Pancreas (tissue), 10 donors: ENCODE data around the gene GALE. TPM values are rescaled to one million over a fixed set of nuclear protein-coding genes. Genes with fewer than 3 reads are reported as not detected.
A peak's percentile ranks its signal among the peaks of the same experiment; 100 is the strongest.

Source experiments
- ATAC-seq, 4 donors: fragments of 200-7000 bp; cut with Tn5 transposase; one replicate each; pipeline versions ENCODE4 v1.8.0 to v1.9.1; 2020; ENCODE audit warnings: mild to moderate bottlenecking in 4 of 4, moderate library complexity in 4 of 4
- DNase-seq, 6 donors: peaks; one replicate each; pipeline ENCODE4 v3.0.0-alpha.2; 2020
- FAIRE-seq: peaks from 2 replicates; lab custom pipeline; 2012; peaks lifted over from hg19 to GRCh38; lab: Jason Lieb, UNC
- H3K27ac ChIP-seq, 4 donors: fragments of 200-600 bp; sonication (generic); 1 replicate in 3 of 4; 2 replicates in 1 of 4; pipeline versions ENCODE4 v1.5.0 to v1.8.0; 2020
- H3K27me3 ChIP-seq, 4 donors: fragments of 200-600 bp; one replicate each; pipeline ENCODE4 v1.8.0; 2021
- H3K36me3 ChIP-seq, 3 donors: fragments of 200-600 bp; sonication (generic) in 1 of 3; one replicate each; pipeline versions ENCODE4 v1.5.0 to v1.8.0; 2020 to 2021
- H3K4me1 ChIP-seq, 3 donors: fragments of 200-600 bp; one replicate each; pipeline ENCODE4 v1.8.0; 2021
- H3K4me3 ChIP-seq, 4 donors: fragments of 200-600 bp; sonication (generic) in 2 of 4; one replicate each; pipeline versions ENCODE4 v1.5.0 to v1.8.0; 2020 to 2021
- H3K9me3 ChIP-seq, 4 donors: fragments of 200-600 bp; one replicate each; pipeline ENCODE4 v1.8.0; 2021
- CTCF ChIP-seq, 4 donors: fragments of 200-600 bp; sonication (generic) in 3 of 4; IDR thresholded peaks; one replicate each; pipeline versions ENCODE4 v1.5.0 to v1.8.0; 2021; ENCODE audit warnings: antibody characterized with exemption in 4 of 4
- WGBS, 2 donors: extraction: QIAGEN DNeasy Blood & Tissue Kit; methylation state at CpG; one replicate each; pipeline ENCODE4 v1.1.7; 2013; 5-methylcytosine and 5-hydroxymethylcytosine counted together
- intact Hi-C, 3 donors: fragments of 100-400 bp; cut with DNase I; formaldehyde crosslinking; loops; one replicate each; pipeline versions ENCODE4 v1.11.1 to v1.14.2; 2022
- polyA plus RNA-seq, 2 donors: library from polyadenylated mRNA; stranded (reverse); fragments of 200-250 nt; gene quantifications; one replicate each; pipeline ENCODE4 v1.2.3, GENCODE V29; 2013
- total RNA-seq, 6 donors: library from RNA; stranded (reverse); fragmentation: NEBNext Ultra II Directional in 4 of 6; extraction: Animal tissue kit (Norgen Biotek cat#: 25700) in 4 of 6; gene quantifications; one replicate each; pipeline versions ENCODE4 v1.2.1 to v1.2.4, GENCODE V29; 2021 to 2023
- donor health status: healthy with polysubstance abuse.
- donor health status: DM: no; HTN: no; CAD: no; lungs with moderate emphysema.
- donor health status: DM: no; HTN: no; CAD: no.
- donor health status: control.
- donor health status: control.
- donor health status: Bipolar disorder and iron deficiency.
- donor health status: DM: yes; HTN: yes; CAD: no.
- donor health status: DM: no; HTN: no; CAD: no.
- donor health status: DM: no; HTN: no; CAD: no.
- donor health status: DM: yes; HTN: yes; CAD: no.

GALE gene
- total and polyA plus RNA-seq, 8 donors = 5.6 to 34.6 (median 13.4) TPM

GRCh38 chr1:23799570-23800399, 769 bp downstream of the GALE start:
- WGBS, 2 donors = 4 to 6% methylated on average over 29 to 48 of the region's 48 CpGs
- Histone ChIP-seq H3K27me3 (no peaks in the 10 kb centered on the region), H3K4me1 (peaks cover 6 to 20% (median 19%) of the 10 kb centered on the region in 3 donors), H3K9me3 (no peaks in the 10 kb centered on the region), H3K27ac (peak overlapping the region; percentile 86 to 89 (median 86)), H3K36me3 (no peaks in the 10 kb centered on the region), H3K4me3 (peak overlapping the region; percentile 82 to 94 (median 85))
- peak in 5 of 6 donors; percentile 69 to 81 (median 79) for DNase-seq
- no peak for FAIRE-seq
- TF ChIP-seq CTCF (IDR thresholded peaks at IDR 0.05) = no peak
- intact Hi-C loops = no loop called here
- ATAC-seq = peak; percentile 49 to 61 (median 53)

- no peaks in the 10 kb centered on the region for H3K27me3 ChIP-seq
- TF ChIP-seq CTCF (IDR thresholded peaks at IDR 0.05) = no peak
- intact Hi-C loops = no loop called here
- H3K36me3 ChIP-seq = no peaks in the 10 kb centered on the region
- whole genome bisulfite sequencing, 2 donors = 70 to 79% methylated on average over 7 of the region's 7 CpGs
- H3K27ac ChIP-seq = peak overlapping the region; percentile 86 to 89 (median 86)
- FAIRE-seq (no peak), ATAC-seq (no peak), DNase-seq (no peak)
- peaks cover 6 to 20% (median 19%) of the 10 kb centered on the region in 3 donors for H3K4me1 ChIP-seq
- H3K9me3 ChIP-seq = no peaks in the 10 kb centered on the region
- H3K4me3 ChIP-seq = peak overlapping the region in 2 of 4 donors; percentile 82 to 94
Measured at GRCh38 chr1:23799255-23799569, 1.3 kb downstream of the GALE start.

- H3K9me3 ChIP-seq = no peaks in the 10 kb centered on the region
- peak; percentile 7 to 32 (median 11) for ATAC-seq
- H3K4me3 ChIP-seq = peak overlapping the region in 1 of 4 donors; percentile 82
- H3K36me3 ChIP-seq = no peaks in the 10 kb centered on the region
- no peak for FAIRE-seq
- no peak for TF ChIP-seq CTCF (IDR thresholded peaks at IDR 0.05)
- H3K27ac ChIP-seq = peak overlapping the region; percentile 86 to 89 (median 86)
- WGBS, 2 donors = 53 to 54% methylated on average over 12 of the region's 12 CpGs
- peaks cover 6 to 20% (median 19%) of the 10 kb centered on the region in 3 donors for H3K4me1 ChIP-seq
- no peaks in the 10 kb centered on the region for H3K27me3 ChIP-seq
- intact Hi-C loops = no loop called here
- DNase-seq = peak; percentile 68 to 88 (median 74)
Measured at GRCh38 chr1:23798662-23799142, 1.9 kb downstream of the GALE start.

GRCh38 chr1:23797478-23798448, 2.8 kb downstream of the GALE start:
- no peak for TF ChIP-seq CTCF (IDR thresholded peaks at IDR 0.05)
- Histone ChIP-seq H3K4me3 (no peak overlapping the region), H3K4me1 (peaks cover 6 to 24% (median 19%) of the 10 kb centered on the region in 3 donors), H3K9me3 (no peaks in the 10 kb centered on the region), H3K27ac (peak overlapping the region in 1 of 4 donors; percentile 89), H3K27me3 (no peaks in the 10 kb centered on the region), H3K36me3 (no peaks in the 10 kb centered on the region)
- ATAC-seq (no peak), FAIRE-seq (no peak), DNase-seq (peak in 1 of 6 donors; percentile 26)
- intact Hi-C loops = no loop called here
- 54 to 58% methylated on average over 20 of the region's 20 CpGs for WGBS, 2 donors
